CD4-positive, alpha-beta T cell treated with Interleukin-12 subunit alpha and Interleukin-12 subunit beta, for 1 hour (primary cell): ENCODE measurements around the gene MAMDC2.
"Not testable (repeated sequence)": the region's sequence is repeated elsewhere in the genome, so short reads cannot be mapped to it uniquely, and the experiment has no call there.

Experiments
- DNase-seq: peaks from one replicate; pipeline ENCODE4 v3.0.0-alpha.2; 2020

Gene MAMDC2

DNA sequence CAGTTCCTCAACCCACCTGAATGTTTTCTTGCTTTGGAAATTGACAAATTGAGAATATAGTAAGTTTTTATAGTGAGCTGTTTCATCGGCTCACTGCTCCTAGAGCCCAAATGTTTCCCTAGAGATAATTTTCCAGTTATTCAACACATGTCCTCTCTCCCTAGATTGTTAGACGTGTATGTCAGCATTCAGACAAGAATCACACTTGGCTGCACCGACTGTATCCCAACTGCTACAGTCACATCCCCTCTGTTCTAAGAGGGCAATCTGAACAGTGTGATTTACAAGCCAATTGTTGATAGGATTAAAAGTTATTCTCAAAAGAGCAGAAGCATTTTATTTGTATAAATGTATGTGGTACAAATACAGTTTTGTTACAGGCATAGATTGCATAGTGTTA, 93.9 kb downstream of the MAMDC2 start:
- DNase-seq: no peak

- DNase-seq: no peak
Observed at GRCh38 chr9:70142101-70142500, 98.5 kb downstream of the MAMDC2 start.

DNA sequence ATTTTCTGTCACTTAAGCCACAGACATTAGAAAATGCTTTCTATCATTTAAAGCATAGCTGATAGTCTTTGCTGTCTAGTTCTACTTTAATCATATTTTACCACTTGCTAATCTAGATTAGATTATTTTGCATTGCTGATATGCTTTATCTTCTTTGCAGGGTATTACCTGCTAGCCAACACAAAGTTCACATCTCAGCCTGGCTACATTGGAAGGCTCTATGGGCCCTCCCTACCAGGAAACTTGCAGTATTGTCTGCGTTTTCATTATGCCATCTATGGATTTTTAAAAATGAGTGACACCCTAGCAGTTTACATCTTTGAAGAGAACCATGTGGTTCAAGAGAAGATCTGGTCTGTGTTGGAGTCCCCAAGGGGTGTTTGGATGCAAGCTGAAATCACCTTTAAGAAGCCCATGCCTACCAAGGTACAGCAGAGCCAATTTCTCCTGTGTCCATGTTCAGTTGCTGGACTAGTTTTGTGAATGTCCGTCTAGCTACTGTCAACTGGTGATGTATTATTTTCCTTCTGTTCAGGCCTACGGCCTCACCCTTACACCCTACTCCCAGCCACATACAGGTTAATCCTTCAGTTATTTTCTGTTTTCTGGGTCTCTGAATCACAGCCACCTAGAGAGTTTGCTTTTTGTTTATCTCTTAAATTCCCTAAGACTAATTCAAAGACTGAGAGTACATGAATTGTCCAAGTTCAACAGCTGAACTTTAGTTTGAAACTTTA, 99.9 kb downstream of the MAMDC2 start:
- no peak for DNase-seq

DNA sequence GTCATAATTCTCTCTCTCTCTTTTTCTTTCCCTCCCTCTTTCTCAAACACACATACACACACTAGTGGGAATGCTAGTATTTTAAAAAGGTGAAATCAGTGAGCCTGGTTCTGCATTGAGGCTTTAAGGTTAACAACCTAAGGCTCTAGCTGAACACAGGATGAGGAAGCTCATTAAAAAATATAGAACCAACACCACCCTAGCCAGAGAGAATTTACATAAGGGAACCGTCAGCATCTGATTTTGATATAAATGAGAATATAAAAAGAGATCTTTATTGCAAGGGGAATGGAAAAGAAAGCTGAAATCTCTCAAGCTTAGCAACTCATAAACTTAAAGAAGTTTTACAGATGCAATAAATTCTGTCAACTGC, 100.5 kb downstream of the MAMDC2 start:
- no peak for DNase-seq

DNA sequence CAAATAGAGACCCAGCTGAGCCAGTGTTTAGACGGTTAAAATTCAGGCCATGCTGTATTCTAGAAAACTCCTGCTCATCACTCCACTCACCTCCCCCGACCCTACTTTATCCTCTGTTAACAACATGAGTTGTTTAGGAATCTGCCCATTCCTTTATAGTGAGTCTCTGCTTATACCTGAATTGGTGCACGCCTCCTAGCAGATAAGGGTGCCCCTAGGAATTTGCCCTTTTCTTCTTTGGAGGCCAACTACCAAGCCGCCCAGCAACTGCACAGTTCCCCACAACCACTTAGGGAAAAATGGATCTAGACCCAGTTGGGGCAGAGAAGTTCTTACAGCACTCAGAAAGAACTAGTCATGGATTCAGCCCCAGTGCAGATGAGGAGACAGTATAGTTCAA, 102.3 kb downstream of the MAMDC2 start:
- no peak for DNase-seq

GRCh38 chr9:70147196-70147595, 103.5 kb downstream of the MAMDC2 start:
- no peak for DNase-seq

- no peak for DNase-seq
Observed at GRCh38 chr9:70147651-70148050, 104.0 kb downstream of the MAMDC2 start.

DNA sequence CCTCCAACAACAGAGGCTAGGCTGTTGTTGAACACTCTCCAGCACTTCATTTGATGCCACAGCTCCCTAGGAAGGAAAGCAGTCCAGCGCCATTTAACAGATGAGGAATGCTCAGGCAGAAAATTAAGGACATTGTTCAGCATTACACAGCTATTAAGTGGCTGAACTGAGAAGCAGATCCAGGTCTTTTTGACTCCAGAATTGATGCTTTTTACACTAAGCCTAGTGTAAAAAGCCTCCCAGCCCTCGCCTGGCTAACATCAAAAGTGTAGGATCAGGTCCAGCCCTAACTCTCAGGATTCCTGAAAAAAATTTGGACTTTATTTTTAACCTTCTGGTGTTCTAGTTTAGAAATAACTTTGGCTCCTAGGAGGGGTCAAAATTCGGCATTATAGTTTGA, 108.7 kb downstream of the MAMDC2 start:
- DNase-seq: no peak

GRCh38 chr9:70156729-70157128, 113.1 kb downstream of the MAMDC2 start:
- no peak for DNase-seq

DNA sequence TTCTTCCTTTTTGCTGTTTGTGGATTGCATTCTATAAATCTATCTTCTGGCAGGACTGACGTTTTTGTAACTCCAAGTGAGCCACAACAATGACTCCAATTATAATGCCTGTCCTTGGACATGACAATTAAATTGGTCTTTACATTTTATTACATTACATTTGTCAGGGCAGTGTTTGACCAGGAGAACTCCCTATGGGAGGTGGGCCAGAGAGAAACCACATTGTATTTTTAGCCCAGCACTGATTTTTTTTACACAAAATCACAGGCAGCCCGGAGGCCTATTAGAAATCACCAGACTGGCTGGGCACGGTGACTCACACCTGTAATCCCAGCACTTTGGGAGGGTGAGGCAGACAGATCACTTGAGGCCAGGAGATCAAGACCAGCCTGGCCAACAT, 116.0 kb downstream of the MAMDC2 start:
- no peak for DNase-seq

- DNase-seq: no peak
Observed at GRCh38 chr9:70160686-70161600, 117.3 kb downstream of the MAMDC2 start.

DNA sequence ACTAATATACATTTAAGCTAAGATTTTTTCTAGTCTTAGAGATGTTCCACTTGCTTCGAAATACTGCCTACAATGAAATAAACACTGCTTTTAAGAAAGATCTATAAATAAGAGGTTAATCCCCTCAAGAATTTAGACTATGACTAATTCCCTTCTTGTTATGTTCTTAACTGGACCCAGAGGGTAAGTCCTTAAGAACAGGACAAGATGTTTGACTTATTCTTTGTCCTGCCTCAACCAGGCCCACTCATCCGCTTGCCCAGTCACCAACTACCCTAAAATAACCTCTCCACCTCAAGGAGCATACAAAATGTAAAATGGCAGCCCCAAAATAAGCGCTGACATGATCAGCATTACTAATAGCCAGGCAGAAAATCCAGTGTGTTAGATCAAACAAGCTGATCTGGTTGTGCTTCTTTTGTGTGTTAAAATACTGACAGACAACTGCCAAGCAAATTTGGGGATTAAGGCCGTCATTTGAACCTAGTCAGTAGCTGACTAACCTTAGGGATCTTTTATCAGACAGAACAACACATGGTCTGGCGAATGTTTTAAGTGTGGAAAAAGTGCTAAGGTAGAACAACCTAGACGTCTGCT, 121.5 kb downstream of the MAMDC2 start:
- DNase-seq: no peak

GRCh38 chr9:70168521-70168920, 124.9 kb downstream of the MAMDC2 start:
- DNase-seq: no peak

DNA sequence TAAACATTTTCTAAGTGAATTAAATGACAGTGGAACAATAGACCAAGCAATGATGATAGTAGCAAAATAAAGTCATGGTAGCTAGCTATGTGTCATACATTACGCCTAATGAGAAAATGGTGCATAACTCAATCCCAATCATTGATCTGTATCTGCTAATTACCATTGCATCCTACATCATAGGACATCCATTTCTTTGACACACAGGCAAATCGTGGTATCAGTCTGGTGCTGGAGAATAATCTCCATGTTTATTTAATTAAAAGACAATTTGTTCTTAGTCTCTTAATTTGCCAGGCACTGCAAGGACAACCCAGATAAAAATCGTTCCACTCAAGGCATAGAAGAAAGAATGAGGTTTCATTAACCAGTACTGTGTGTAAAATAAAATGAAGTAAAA, 125.6 kb downstream of the MAMDC2 start:
- no peak for DNase-seq

DNA sequence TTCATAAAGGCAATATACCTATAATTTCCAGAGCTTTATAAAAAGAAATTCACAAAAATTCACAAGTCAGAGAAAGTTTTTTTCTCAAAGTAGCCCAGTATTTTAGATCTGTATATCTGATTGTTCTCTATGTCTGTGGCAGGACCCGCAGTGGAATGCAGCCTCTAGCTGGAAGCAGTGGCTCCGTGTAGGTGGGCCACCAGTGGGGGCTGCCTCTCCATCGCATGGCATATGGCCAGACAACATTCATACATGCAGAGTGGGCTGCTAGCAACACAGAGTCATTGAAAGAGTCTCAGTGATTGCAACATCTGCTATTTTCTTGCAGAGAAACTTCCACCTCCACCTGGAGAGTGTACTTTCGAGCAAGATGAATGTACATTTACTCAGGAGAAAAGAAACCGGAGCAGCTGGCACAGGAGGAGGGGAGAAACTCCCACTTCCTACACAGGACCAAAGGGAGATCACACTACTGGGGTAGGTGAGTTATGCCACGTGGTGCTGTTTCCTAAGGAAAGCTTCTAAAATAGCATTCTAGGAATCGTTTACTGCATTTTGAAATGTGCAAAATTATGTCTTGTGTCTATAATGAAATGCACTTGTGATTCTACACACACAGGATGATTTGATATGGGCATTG, 126.6 kb downstream of the MAMDC2 start:
- no peak for DNase-seq

- DNase-seq: no peak
Observed at GRCh38 chr9:70172532-70172931, 128.9 kb downstream of the MAMDC2 start.

- DNase-seq: no peak
Observed at GRCh38 chr9:70177121-70177520, 133.5 kb downstream of the MAMDC2 start.

- no peak for DNase-seq
Observed at GRCh38 chr9:70192707-70193106, 149.1 kb downstream of the MAMDC2 start.

- no peak for DNase-seq
Observed at GRCh38 chr9:70195456-70195855, 151.8 kb downstream of the MAMDC2 start.

DNA sequence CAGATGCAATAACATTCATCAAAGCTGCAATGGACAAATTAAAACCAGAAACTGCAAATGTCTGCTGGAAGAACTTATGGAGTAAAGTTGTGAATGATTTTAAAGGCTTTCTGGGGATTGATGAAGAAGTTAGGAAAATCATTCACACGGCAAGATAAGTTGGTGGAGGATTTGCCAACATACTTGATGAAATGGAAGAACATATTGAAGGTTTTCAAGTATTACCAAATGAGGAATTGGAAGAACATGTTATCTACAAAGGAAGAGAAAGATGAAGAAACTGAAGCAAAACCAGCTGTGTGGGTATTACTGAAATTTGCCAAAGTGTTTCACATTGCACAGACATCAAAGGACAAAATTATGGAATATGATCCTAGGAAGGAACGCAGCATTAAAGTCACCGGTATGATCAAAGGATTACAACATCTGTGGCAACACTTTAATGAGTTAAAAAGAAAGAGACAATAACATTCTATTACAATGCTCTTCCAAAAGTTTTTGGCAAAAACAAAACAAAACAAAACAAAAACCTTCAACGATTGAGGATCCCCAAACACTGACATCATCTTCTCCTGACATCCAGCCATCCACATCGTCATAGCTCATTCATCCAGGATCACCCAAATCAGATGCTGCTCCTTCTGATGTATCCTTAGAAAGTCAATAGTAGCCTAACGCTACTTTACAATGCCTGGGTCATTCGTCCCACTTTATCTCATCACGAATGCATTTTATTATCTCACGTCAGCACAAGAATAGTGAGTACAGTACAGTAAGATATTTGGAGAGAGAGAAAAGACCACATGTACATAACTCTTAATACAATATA, 153.8 kb downstream of the MAMDC2 start:
- DNase-seq: no peak

DNA sequence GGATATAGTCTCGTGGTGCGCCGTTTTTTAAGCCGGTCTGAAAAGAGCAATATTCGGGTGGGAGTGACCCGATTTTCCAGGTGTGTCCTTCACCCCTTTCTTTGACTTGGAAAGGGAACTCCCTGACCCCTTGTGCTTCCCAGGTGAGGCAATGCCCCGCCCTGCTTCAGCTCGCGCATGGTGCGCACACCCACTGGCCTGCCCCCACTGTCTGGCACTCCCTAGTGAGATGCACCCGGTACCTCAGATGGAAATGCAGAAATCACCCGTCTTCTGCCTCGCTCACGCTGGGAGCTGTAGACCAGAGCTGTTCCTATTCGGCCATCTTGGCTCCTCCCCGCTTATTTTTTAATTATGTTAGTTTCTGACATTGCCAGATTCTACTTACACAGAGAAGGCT, 161.1 kb downstream of the MAMDC2 start:
- not testable (repeated sequence) for DNase-seq

DNA sequence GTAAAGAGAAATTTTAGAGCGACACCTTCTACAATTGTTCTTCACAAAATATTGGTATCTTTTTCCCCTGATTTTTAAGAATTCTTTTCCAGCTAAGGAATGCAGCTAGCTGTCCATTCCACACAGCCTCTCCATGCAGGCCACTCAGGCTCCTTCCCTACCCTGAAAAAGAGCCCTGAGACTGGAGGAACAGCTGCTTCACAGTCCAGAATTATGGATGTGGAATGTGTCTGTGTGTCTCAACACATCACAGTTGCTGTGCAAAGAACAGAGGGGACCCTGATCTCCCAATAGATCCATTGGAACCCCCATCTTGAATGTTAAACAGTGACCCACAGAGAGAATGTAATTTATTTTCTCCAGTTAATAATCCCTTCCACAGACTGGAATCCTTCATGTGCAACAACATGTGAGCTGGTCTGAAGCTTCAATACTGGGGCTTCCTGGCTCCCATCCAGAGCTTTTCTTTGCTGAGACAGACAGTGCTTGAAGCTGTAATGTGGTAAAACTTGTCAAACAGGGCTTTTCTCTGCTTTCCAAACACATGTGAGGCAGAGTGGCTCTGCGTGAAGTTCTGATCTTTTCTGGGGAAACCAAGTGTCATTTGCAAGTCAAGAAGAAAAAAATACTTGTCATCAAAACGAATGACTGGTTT, 161.8 kb downstream of the MAMDC2 start:
- no peak for DNase-seq
